Pancreas (tissue), 10 donors: ENCODE results near the gene SAMM50. TPM values are rescaled to one million over a fixed set of nuclear protein-coding genes. Genes with fewer than 3 reads are reported as not detected.

Experiments used
- ATAC-seq, 4 donors: fragments of 200-7000 bp; cut with Tn5 transposase; one replicate each; pipeline versions ENCODE4 v1.8.0 to v1.9.1; 2020; ENCODE audit warnings: mild to moderate bottlenecking in 4 of 4, moderate library complexity in 4 of 4
- DNase-seq, 6 donors: peaks; one replicate each; pipeline ENCODE4 v3.0.0-alpha.2; 2020
- FAIRE-seq: peaks from 2 replicates; lab custom pipeline; 2012; peaks lifted over from hg19 to GRCh38; lab: Jason Lieb, UNC
- H3K27ac ChIP-seq, 4 donors: fragments of 200-600 bp; sonication (generic); 1 replicate in 3 of 4; 2 replicates in 1 of 4; pipeline versions ENCODE4 v1.5.0 to v1.8.0; 2020
- H3K27me3 ChIP-seq, 4 donors: fragments of 200-600 bp; one replicate each; pipeline ENCODE4 v1.8.0; 2021
- H3K36me3 ChIP-seq, 3 donors: fragments of 200-600 bp; sonication (generic) in 1 of 3; one replicate each; pipeline versions ENCODE4 v1.5.0 to v1.8.0; 2020 to 2021
- H3K4me1 ChIP-seq, 3 donors: fragments of 200-600 bp; one replicate each; pipeline ENCODE4 v1.8.0; 2021
- H3K4me3 ChIP-seq, 4 donors: fragments of 200-600 bp; sonication (generic) in 2 of 4; one replicate each; pipeline versions ENCODE4 v1.5.0 to v1.8.0; 2020 to 2021
- H3K9me3 ChIP-seq, 4 donors: fragments of 200-600 bp; one replicate each; pipeline ENCODE4 v1.8.0; 2021
- CTCF ChIP-seq, 4 donors: fragments of 200-600 bp; sonication (generic) in 3 of 4; IDR thresholded peaks; one replicate each; pipeline versions ENCODE4 v1.5.0 to v1.8.0; 2021; ENCODE audit warnings: antibody characterized with exemption in 4 of 4
- WGBS, 2 donors: extraction: QIAGEN DNeasy Blood & Tissue Kit; methylation state at CpG; one replicate each; pipeline ENCODE4 v1.1.7; 2013; 5-methylcytosine and 5-hydroxymethylcytosine counted together
- intact Hi-C, 3 donors: fragments of 100-400 bp; cut with DNase I; formaldehyde crosslinking; loops; one replicate each; pipeline versions ENCODE4 v1.11.1 to v1.14.2; 2022
- polyA plus RNA-seq, 2 donors: library from polyadenylated mRNA; stranded (reverse); fragments of 200-250 nt; gene quantifications; one replicate each; pipeline ENCODE4 v1.2.3, GENCODE V29; 2013
- total RNA-seq, 6 donors: library from RNA; stranded (reverse); fragmentation: NEBNext Ultra II Directional in 4 of 6; extraction: Animal tissue kit (Norgen Biotek cat#: 25700) in 4 of 6; gene quantifications; one replicate each; pipeline versions ENCODE4 v1.2.1 to v1.2.4, GENCODE V29; 2021 to 2023
- donor health status: healthy with polysubstance abuse.
- donor health status: DM: no; HTN: no; CAD: no; lungs with moderate emphysema.
- donor health status: DM: no; HTN: no; CAD: no.
- donor health status: control.
- donor health status: control.
- donor health status: Bipolar disorder and iron deficiency.
- donor health status: DM: yes; HTN: yes; CAD: no.
- donor health status: DM: no; HTN: no; CAD: no.
- donor health status: DM: no; HTN: no; CAD: no.
- donor health status: DM: yes; HTN: yes; CAD: no.

The SAMM50 gene
- total and polyA plus RNA-seq, 8 donors: 9.1 to 24.4 (median 17.5) TPM

DNA sequence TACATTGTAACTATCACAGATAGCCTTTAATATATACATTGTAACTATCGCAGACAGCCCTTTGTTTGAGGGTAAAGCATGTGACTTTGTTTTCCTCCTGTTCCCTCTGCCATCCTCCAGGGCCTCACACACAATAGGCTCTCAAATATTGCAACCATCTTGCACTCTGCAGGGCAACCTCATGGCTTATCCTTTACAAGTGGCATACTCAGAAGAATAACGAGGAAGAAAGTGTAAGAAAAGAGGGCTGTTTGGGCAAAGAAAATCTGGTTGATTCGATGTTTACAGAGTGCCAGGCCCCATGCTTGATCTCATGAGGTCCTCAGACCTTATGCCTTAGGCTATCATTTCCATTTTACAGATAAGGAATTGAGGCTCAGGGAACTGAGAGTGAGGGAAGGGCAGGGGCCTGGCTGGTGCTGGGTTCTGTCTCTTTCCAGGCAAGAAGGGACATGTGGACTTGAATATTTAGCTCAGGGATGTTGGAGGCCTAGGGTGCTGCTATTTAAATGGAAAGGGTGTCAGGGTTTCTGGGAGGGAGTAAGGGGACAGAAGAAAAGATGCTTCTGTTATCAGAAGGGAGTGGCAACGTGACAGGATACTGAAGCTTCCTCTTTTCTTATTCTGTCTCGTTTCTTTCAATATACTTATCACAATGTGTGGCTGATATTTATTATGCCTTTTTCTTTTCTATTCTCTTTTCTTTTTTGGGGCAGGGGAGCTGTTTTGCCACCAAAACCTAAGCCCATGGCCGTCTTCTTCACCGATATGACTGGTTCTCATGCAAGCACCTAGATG lies 1.1 kb upstream of the SAMM50 start:
- FAIRE-seq: no peak
- Histone ChIP-seq H3K4me3 (peak overlapping the region in 3 of 4 donors; percentile 68 to 96 (median 84)), H3K36me3 (no peaks in the 10 kb centered on the region), H3K27ac (no peak overlapping the region), H3K9me3 (no peaks in the 10 kb centered on the region), H3K4me1 (peaks cover 4 to 16% (median 12%) of the 10 kb centered on the region in 3 donors), H3K27me3 (no peaks in the 10 kb centered on the region)
- TF ChIP-seq CTCF (IDR thresholded peaks at IDR 0.05): no peak
- 39 to 43% methylated on average over 7 of the region's 7 CpGs for WGBS, 2 donors
- DNase-seq: no peak
- no peak for ATAC-seq
- intact Hi-C loops: no loop called here

- H3K27ac ChIP-seq: peak overlapping the region in 3 of 4 donors; percentile 33 to 72 (median 60)
- no peak for TF ChIP-seq CTCF (IDR thresholded peaks at IDR 0.05)
- H3K4me1 ChIP-seq: peaks cover 4 to 16% (median 12%) of the 10 kb centered on the region in 3 donors
- no peak for ATAC-seq
- no peak for FAIRE-seq
- 38 to 41% methylated on average over 17 of the region's 17 CpGs for WGBS, 2 donors
- no peaks in the 10 kb centered on the region for H3K9me3 ChIP-seq
- H3K4me3 ChIP-seq: peak overlapping the region; percentile 68 to 96 (median 90)
- no peak for DNase-seq
- H3K36me3 ChIP-seq: no peaks in the 10 kb centered on the region
- H3K27me3 ChIP-seq: no peaks in the 10 kb centered on the region
- intact Hi-C loops: no loop called here
These were observed 891 bp downstream of the SAMM50 start for GRCh38 chr22:43955883-43956782.

DNA sequence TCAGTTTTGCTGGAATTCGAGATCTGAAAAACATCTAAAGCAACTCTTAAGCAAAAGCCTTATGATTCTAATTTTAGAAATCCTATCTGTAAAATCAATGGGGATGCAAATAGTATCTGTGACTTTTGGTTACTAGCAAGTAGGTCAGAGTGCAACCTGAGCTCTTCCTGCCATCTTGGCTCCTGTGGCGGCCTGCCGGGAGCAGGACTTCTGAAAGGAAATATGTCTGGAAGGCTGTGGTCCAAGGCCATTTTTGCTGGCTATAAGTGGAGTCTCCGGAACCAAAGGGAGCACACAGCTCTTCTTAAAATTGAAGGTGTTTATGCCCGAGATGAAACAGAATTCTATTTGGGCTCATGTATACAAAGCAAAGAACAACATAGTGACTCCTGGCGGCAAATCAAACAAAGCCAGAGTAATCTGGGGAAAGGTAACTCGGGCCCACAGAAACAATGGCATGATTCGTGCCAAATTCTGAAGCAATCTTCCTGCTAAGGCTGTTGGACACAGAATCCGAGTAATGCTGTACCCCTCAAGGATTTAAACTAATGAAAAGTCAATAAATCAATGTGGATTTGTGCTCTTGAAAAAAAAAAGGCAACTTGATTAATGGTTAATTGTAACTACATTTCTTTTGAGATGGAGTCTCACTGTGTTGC lies 1.7 kb downstream of the SAMM50 start:
- peaks cover 4 to 16% (median 12%) of the 10 kb centered on the region in 3 donors for H3K4me1 ChIP-seq
- no peaks in the 10 kb centered on the region for H3K36me3 ChIP-seq
- no peak for TF ChIP-seq CTCF (IDR thresholded peaks at IDR 0.05)
- no peaks in the 10 kb centered on the region for H3K9me3 ChIP-seq
- H3K27ac ChIP-seq: no peak overlapping the region
- no peak overlapping the region for H3K4me3 ChIP-seq
- ATAC-seq (no peak), FAIRE-seq (no peak), DNase-seq (no peak)
- 55 to 59% methylated on average over 9 of the region's 9 CpGs for WGBS, 2 donors
- intact Hi-C loops: no loop called here
- no peaks in the 10 kb centered on the region for H3K27me3 ChIP-seq

DNA sequence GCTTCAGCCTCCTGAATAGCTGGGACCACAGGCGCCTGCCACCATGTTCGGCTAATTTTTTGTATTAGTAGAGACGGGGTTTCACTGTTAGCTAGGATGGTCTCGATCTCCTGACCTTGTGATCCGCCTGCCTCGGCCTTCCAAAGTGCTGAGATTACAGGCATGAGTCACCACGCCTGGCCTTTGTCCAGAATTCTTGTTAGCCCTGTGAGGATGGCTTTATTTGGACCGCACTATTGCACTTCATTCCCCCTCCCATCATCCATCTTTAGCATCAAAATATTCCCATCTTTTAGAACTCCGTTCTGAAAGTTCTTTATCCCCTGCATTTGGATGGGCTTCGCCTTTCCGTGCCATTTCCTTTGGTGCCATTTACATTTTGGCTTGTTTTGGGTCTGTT lies 2.6 kb downstream of the SAMM50 start:
- ATAC-seq (no peak), DNase-seq (no peak), FAIRE-seq (no peak)
- H3K36me3 ChIP-seq: no peaks in the 10 kb centered on the region
- TF ChIP-seq CTCF (IDR thresholded peaks at IDR 0.05): no peak
- 81 to 82% methylated on average over 11 of the region's 11 CpGs for WGBS, 2 donors
- H3K27me3 ChIP-seq: no peaks in the 10 kb centered on the region
- peaks cover 4 to 16% (median 12%) of the 10 kb centered on the region in 3 donors for H3K4me1 ChIP-seq
- intact Hi-C loops: no loop called here
- no peak overlapping the region for H3K27ac ChIP-seq
- H3K9me3 ChIP-seq: no peaks in the 10 kb centered on the region
- H3K4me3 ChIP-seq: no peak overlapping the region
